Kidney glomerular epithelial cell (primary cell): ENCODE measurements around the gene WDR20.
"Not testable (repeated sequence)": the region's sequence is repeated elsewhere in the genome, so short reads cannot be mapped to it uniquely, and the experiment has no call there.

Experiments used
- DNase-seq: peaks from one replicate; lab custom pipeline; 2025; lab: John Stamatoyannopoulos, UW

The WDR20 gene

GRCh38 chr14:102171173-102172020 lies 31.7 kb downstream of the WDR20 start:
- DNase-seq = no peak

- DNase-seq = not testable (repeated sequence)
Observed at GRCh38 chr14:102172021-102172272, 32.2 kb downstream of the WDR20 start.

- DNase-seq = not testable (repeated sequence)
Observed at GRCh38 chr14:102172721-102173120, 33.0 kb downstream of the WDR20 start.

GRCh38 chr14:102177161-102177560 lies 37.5 kb downstream of the WDR20 start:
- DNase-seq = no peak

GRCh38 chr14:102178806-102179205 lies 39.1 kb downstream of the WDR20 start:
- no peak for DNase-seq

GRCh38 chr14:102180248-102180998 lies 40.7 kb downstream of the WDR20 start:
- no peak for DNase-seq

GRCh38 chr14:102181187-102181586 lies 41.5 kb downstream of the WDR20 start:
- no peak for DNase-seq

GRCh38 chr14:102182190-102182589 lies 42.5 kb downstream of the WDR20 start:
- DNase-seq = peak; percentile 39

- DNase-seq = no peak
Observed at GRCh38 chr14:102182936-102183619, 43.4 kb downstream of the WDR20 start.

GRCh38 chr14:102183886-102184285 lies 44.2 kb downstream of the WDR20 start:
- DNase-seq = no peak

GRCh38 chr14:102184316-102185035 lies 44.8 kb downstream of the WDR20 start:
- DNase-seq = no peak

GRCh38 chr14:102185360-102185759 lies 45.7 kb downstream of the WDR20 start:
- DNase-seq = no peak

- DNase-seq = peak; percentile 76
Observed at GRCh38 chr14:102187044-102187443, 47.3 kb downstream of the WDR20 start.

- no peak for DNase-seq
Observed at GRCh38 chr14:102187568-102188001, 47.9 kb downstream of the WDR20 start.

GRCh38 chr14:102188187-102188586 lies 48.5 kb downstream of the WDR20 start:
- no peak for DNase-seq

- no peak for DNase-seq
Observed at GRCh38 chr14:102189874-102190273, 50.2 kb downstream of the WDR20 start.

GRCh38 chr14:102192840-102193502 lies 53.3 kb downstream of the WDR20 start:
- DNase-seq = no peak

- no peak for DNase-seq
Observed at GRCh38 chr14:102194856-102195255, 55.2 kb downstream of the WDR20 start.

GRCh38 chr14:102195446-102195845 lies 55.7 kb downstream of the WDR20 start:
- no peak for DNase-seq

GRCh38 chr14:102196039-102196901 lies 56.6 kb downstream of the WDR20 start:
- no peak for DNase-seq

- DNase-seq = no peak
Observed at GRCh38 chr14:102196902-102197230, 57.2 kb downstream of the WDR20 start.
